GM12878 (cell line): ENCODE data around the gene LRRC10B. TPM values are rescaled to one million over a fixed set of nuclear protein-coding genes. Genes with fewer than 3 reads are reported as not detected.

Source experiments
- ATAC-seq: fragments of 200-7000 bp; cut with Tn5 transposase; 3 replicates; pipeline ENCODE4 v1.9.1; 2020; ENCODE audit warnings: mild to moderate bottlenecking, moderate library complexity
- BruUV-seq: library from RNA; stranded (reverse); fragments of 400-500 nt; replicated peaks from 2 replicates; lab custom pipeline; 2021; lab: Mats Ljungman, UMichigan
- CTCF ChIA-PET: fragments of 300-600 bp; sonication (Branson Sonifier 250); formaldehyde crosslinking; extraction: SDS; loops from one replicate; lab custom pipeline; 2021; ENCODE audit warnings: inconsistent platforms; lab: Yijun Ruan, JAX
- POLR2A ChIA-PET: fragments of 350-600 bp; formaldehyde crosslinking; extraction: SDS; loops from one replicate; lab custom pipeline; 2021; ENCODE audit warnings: inconsistent platforms; lab: Charles Lee
- RAD21 ChIA-PET: fragments of 300-600 bp; sonication (Branson Sonifier 250); formaldehyde crosslinking; loops from one replicate; lab custom pipeline; 2023; ENCODE audit warnings: antibody characterized with exemption; ENCODE audit not compliant: unreplicated experiment; lab: Charles Lee
- SMC1A ChIA-PET: fragments of 300-600 bp; sonication (Branson Sonifier 250); formaldehyde crosslinking; loops from one replicate; lab custom pipeline; 2023; ENCODE audit not compliant: unreplicated experiment, uncharacterized antibody; lab: Charles Lee
- DNase-seq: peaks from one replicate; pipeline ENCODE4 v3.0.0-alpha.2; 2011; ENCODE audit warnings: low read depth, low spot score
- FAIRE-seq: peaks from 3 replicates; lab custom pipeline; 2011; peaks lifted over from hg19 to GRCh38; lab: Jason Lieb, UNC
- H2AFZ ChIP-seq: 2 replicates; pipeline ENCODE4 v1.6.0; 2011; ENCODE audit warnings: low read depth, low read length, control low read depth; ENCODE audit not compliant: control insufficient read depth
- H3K27ac ChIP-seq: 2 replicates; pipeline ENCODE4 v1.5.1; 2011; ENCODE audit warnings: control low read depth; ENCODE audit not compliant: control insufficient read depth, insufficient read depth
- H3K27me3 ChIP-seq, 2 experiments: replicated peaks in 1 of 2; 2 replicates each; pipeline versions ENCODE4 v1.6.0 to v1.6.1; 2011; ENCODE audit warnings: low read length in 1 of 2; ENCODE audit not compliant: control insufficient read depth in 2 of 2, insufficient read depth in 2 of 2
- H3K36me3 ChIP-seq, 2 experiments: 2 replicates each; pipeline ENCODE4 v1.5.1; 2011; ENCODE audit warnings: low read length in 1 of 2; ENCODE audit not compliant: control insufficient read depth in 2 of 2, insufficient read depth in 2 of 2
- H3K4me1 ChIP-seq: 2 replicates; pipeline ENCODE4 v1.6.1; 2011; ENCODE audit warnings: mild to moderate bottlenecking, low read length, moderate library complexity, mixed read lengths; ENCODE audit not compliant: control insufficient read depth, insufficient read depth
- H3K4me2 ChIP-seq: 2 replicates; pipeline ENCODE4 v1.6.0; 2011; ENCODE audit warnings: control low read depth; ENCODE audit not compliant: control insufficient read depth, insufficient read depth
- H3K4me3 ChIP-seq: fragments of 200-600 bp; sonication (generic); 2 replicates; pipeline ENCODE4 v1.5.1; 2016
- H3K79me2 ChIP-seq: 2 replicates; pipeline ENCODE4 v1.6.0; 2011; ENCODE audit warnings: low read length; ENCODE audit not compliant: control insufficient read depth, insufficient read depth
- H3K9ac ChIP-seq: 2 replicates; pipeline ENCODE4 v1.8.0; 2011; ENCODE audit warnings: low read length, control low read depth, mixed read lengths; ENCODE audit not compliant: control insufficient read depth, insufficient read depth
- H3K9me3 ChIP-seq: replicated peaks from 3 replicates; pipeline ENCODE4 v1.5.1; 2011; ENCODE audit warnings: mild to moderate bottlenecking, low read length; ENCODE audit not compliant: control insufficient read depth, insufficient read depth
- H4K20me1 ChIP-seq: 2 replicates; pipeline ENCODE4 v1.6.0; 2011; ENCODE audit not compliant: control insufficient read depth, insufficient read depth
- ATF7 ChIP-seq: fragments of 450-650 bp; IDR thresholded peaks from 2 replicates; pipeline ENCODE4 v1.6.1; 2016; ENCODE audit warnings: low read depth, mild to moderate bottlenecking
- BCL3 ChIP-seq: IDR thresholded peaks from 2 replicates; pipeline ENCODE4 v1.6.1; 2011; ENCODE audit warnings: borderline replicate concordance, low read depth, mild to moderate bottlenecking, moderate library complexity, low read length; ENCODE audit not compliant: insufficient read depth, poor library complexity, severe bottlenecking
- CBFB ChIP-seq: IDR thresholded peaks from 2 replicates; pipeline ENCODE4 v1.6.1; 2016; ENCODE audit warnings: antibody characterized with exemption, low read depth
- DPF2 ChIP-seq: fragments of 450-650 bp; IDR thresholded peaks from 2 replicates; pipeline ENCODE4 v1.6.1; 2017; ENCODE audit warnings: mild to moderate bottlenecking
- EED ChIP-seq: sonication (generic); IDR thresholded peaks from 2 replicates; pipeline ENCODE4 v1.6.1; 2016; ENCODE audit warnings: antibody characterized with exemption, low read depth
- EGR1 ChIP-seq, 2 experiments: IDR thresholded peaks; 1 replicate in 1 of 2; 2 replicates in 1 of 2; pipeline ENCODE4 v1.6.1; 2011 to 2012; ENCODE audit warnings: low read depth in 2 of 2, low read length in 2 of 2, borderline replicate concordance in 1 of 2, mild to moderate bottlenecking in 1 of 2, moderate library complexity in 1 of 2
- GABPA ChIP-seq: IDR thresholded peaks from 2 replicates; pipeline ENCODE4 v1.6.1; 2014; ENCODE audit warnings: antibody characterized with exemption, low read depth, mild to moderate bottlenecking, inconsistent platforms
- MTA2 ChIP-seq: fragments of 450-650 bp; IDR thresholded peaks from 2 replicates; pipeline ENCODE4 v1.6.1; 2016; ENCODE audit warnings: low read depth, mild to moderate bottlenecking, moderate library complexity
- NRF1 ChIP-seq: conservative IDR thresholded peaks from 2 replicates; pipeline ENCODE4 v1.6.1; 2011; ENCODE audit warnings: mild to moderate bottlenecking, low read depth, low read length, improper control_type of control experiment
- STAT3 ChIP-seq: IDR thresholded peaks from 2 replicates; pipeline ENCODE4 v1.6.1; 2011; ENCODE audit warnings: low read depth, low read length, improper control_type of control experiment
- ZBTB11 ChIP-seq: fragments of 450-650 bp; formaldehyde crosslinking; IDR thresholded peaks from 2 replicates; pipeline ENCODE4 v1.5.0; 2022; ENCODE audit warnings: mild to moderate bottlenecking, missing genetic modification characterization
- WGBS: methylation state at CpG from one replicate; pipeline ENCODE4 v1.1.6; 2016; ENCODE audit warnings: low lambda C conversion rate; ENCODE audit not compliant: insufficient replicate concordance, insufficient coverage; ENCODE audit errors: missing lambda C conversion rate; 5-methylcytosine and 5-hydroxymethylcytosine counted together
- in situ Hi-C: fragments of 300-500 bp; cut with MboI; formaldehyde crosslinking; loops from 9 replicates; pipeline ENCODE4 v1.14.3; 2018; ENCODE audit warnings: mixed read lengths
- intact Hi-C: fragments of 100-400 bp; cut with micrococcal nuclease; formaldehyde crosslinking; loops from one replicate; pipeline ENCODE4 v1.14.2; 2022; ENCODE audit not compliant: unreplicated experiment
- polyA plus RNA-seq, 11 experiments: library from polyadenylated mRNA; depleted of rRNA in 4 of 11; unstranded in 6 of 11; stranded (reverse) in 5 of 11; fragments of >200 nt; fragmentation: Nextera tagmentation in 4 of 11; fragmentation: Illumina TruSeq in 1 of 11; extraction: Ambion mirVana in 4 of 11; extraction: Trizol in 1 of 11; gene quantifications; 1 replicate in 1 of 11; 2 replicates in 10 of 11; pipeline versions ENCODE4 v1.2.1 to v1.2.3, GENCODE V29; 2011 to 2016; ENCODE audit warnings: inconsistent platforms in 2 of 11, missing spikeins in 2 of 11, low read depth in 1 of 11
- total RNA-seq, 4 experiments: library from RNA; depleted of rRNA in 3 of 4; stranded (reverse); fragments of >200 nt in 3 of 4; fragmentation: Illumina TruSeq in 1 of 4; extraction: Trizol in 1 of 4; gene quantifications; 2 replicates each; pipeline versions ENCODE4 v1.2.1 to v1.2.3, GENCODE V29; 2013 to 2021

The LRRC10B gene
- total and polyA plus RNA-seq, 10 of the 15 experiments (the other 5 are each of a cell fraction or from before 2014, with no cell fraction given), result not detected

GRCh38 chr11:61505106-61505505 is 3.4 kb upstream of the LRRC10B start (continued):
- TF ChIP-seq ZBTB11 (CRISPR knock-in tag), result no peak
- TF ChIP-seq ATF7, result no peak
- no peak for TF ChIP-seq NRF1
- no peak for TF ChIP-seq CBFB
- no peak for TF ChIP-seq EGR1 (IDR thresholded peaks at IDR 0.05; ENCODE audit: borderline replicate concordance in 1 of 2, low read depth in 2 of 2, low read length in 2 of 2)
- no peak for TF ChIP-seq DPF2

- Histone ChIP-seq H3K4me2 (no peak overlapping the region), H3K4me1 (no peaks in the 10 kb centered on the region), H3K36me3 (no peaks in the 10 kb centered on the region), H3K9ac (no peak overlapping the region), H3K9me3 (no peaks in the 10 kb centered on the region), H3K4me3 (no peak overlapping the region), H4K20me1 (no peaks in the 10 kb centered on the region), H3K79me2 (no peaks in the 10 kb centered on the region), H2AFZ (no peak overlapping the region), H3K27ac (no peak overlapping the region), H3K27me3 (peaks cover 8 to 12% of the 10 kb centered on the region in 2 experiments)
- in situ Hi-C loops (no loop called here), intact Hi-C loops (no loop called here)
- ATAC-seq (no peak), DNase-seq (no peak), FAIRE-seq (no peak)
- ChIA-PET SMC1A (no interaction called here), CTCF (interaction anchor here (0.8 to 1.4 kb wide), 3 partner anchors 11 to 27 kb away, joined by 3 to 6 read pairs (median 3); no protein-coding TSS in a partner anchor), POLR2A (no interaction called here), RAD21 (no interaction called here)
- TF ChIP-seq EED (no peak), BCL3 (no peak), STAT3 (no peak), GABPA (no peak), MTA2 (no peak)
- 26% methylated on average over 10 of the region's 10 CpGs for whole genome bisulfite sequencing
- BruUV-seq, result no TSS peak
Observed at GRCh38 chr11:61505640-61506155, 2.9 kb upstream of the LRRC10B start.
